OCI-LY1 (cell line): Measurements from ENCODE around the gene CADM1.

Experiments
- H2AFZ ChIP-seq: fragments of 200-600 bp; sonication (generic), shearing (Covaris generic); 2 replicates; pipeline ENCODE4 v1.6.0; 2014; ENCODE audit warnings: antibody characterized with exemption, mild to moderate bottlenecking, low read length
- H3F3A ChIP-seq: fragments of 200-600 bp; sonication (generic), shearing (Covaris generic); 2 replicates; pipeline ENCODE4 v1.6.0; 2014; ENCODE audit warnings: mild to moderate bottlenecking, antibody characterized with exemption, low read length, moderate library complexity; ENCODE audit not compliant: insufficient read depth
- H3K27ac ChIP-seq: fragments of 200-600 bp; sonication (generic); 2 replicates; pipeline ENCODE4 v1.5.1; 2014; ENCODE audit warnings: low read length, mixed run types, mild to moderate bottlenecking, low read depth; ENCODE audit not compliant: poor library complexity, severe bottlenecking
- H3K27me3 ChIP-seq: fragments of 200-600 bp; sonication (generic); 2 replicates; pipeline ENCODE4 v1.6.0; 2014; ENCODE audit warnings: antibody characterized with exemption, mild to moderate bottlenecking, low read length, moderate library complexity; ENCODE audit not compliant: insufficient read depth
- H3K36me3 ChIP-seq: fragments of 200-600 bp; sonication (generic); 2 replicates; pipeline ENCODE4 v1.6.1; 2014; ENCODE audit warnings: mild to moderate bottlenecking, antibody characterized with exemption, low read length, moderate library complexity, mixed read lengths; ENCODE audit not compliant: insufficient read depth
- H3K4me1 ChIP-seq: fragments of 200-600 bp; sonication (generic); 2 replicates; pipeline ENCODE4 v1.5.1; 2014; ENCODE audit warnings: mild to moderate bottlenecking, low read length, moderate library complexity; ENCODE audit not compliant: insufficient read depth, severe bottlenecking
- H3K4me2 ChIP-seq: fragments of 200-600 bp; sonication (generic), shearing (Covaris generic); 2 replicates; pipeline ENCODE4 v1.6.1; 2014; ENCODE audit warnings: low read length
- H3K4me3 ChIP-seq: fragments of 200-600 bp; sonication (generic); 2 replicates; pipeline ENCODE4 v1.5.1; 2014; ENCODE audit warnings: low read length, low read depth, mild to moderate bottlenecking, mixed read lengths; ENCODE audit not compliant: poor library complexity, severe bottlenecking
- H3K79me2 ChIP-seq: fragments of 200-600 bp; shearing (Covaris generic); 2 replicates; pipeline ENCODE4 v1.6.1; 2016; ENCODE audit warnings: mixed run types, low read length, mixed read lengths; ENCODE audit not compliant: insufficient read depth
- H3K9ac ChIP-seq: fragments of 200-600 bp; sonication (generic), shearing (Covaris generic); 2 replicates; pipeline ENCODE4 v1.6.1; 2014; ENCODE audit warnings: mild to moderate bottlenecking, low read length, mixed read lengths
- H3K9me2 ChIP-seq: fragments of 200-600 bp; sonication (generic), shearing (Covaris generic); 2 replicates; pipeline ENCODE4 v1.6.1; 2014; ENCODE audit warnings: low read depth, mild to moderate bottlenecking, low read length, mixed read lengths
- H3K9me3 ChIP-seq: fragments of 200-600 bp; shearing (Covaris generic); 2 replicates; pipeline ENCODE4 v1.6.1; 2014; ENCODE audit warnings: low read length, mixed read lengths
- H4K20me1 ChIP-seq: fragments of 200-600 bp; sonication (generic), shearing (Covaris generic); 2 replicates; pipeline ENCODE4 v1.6.0; 2016; ENCODE audit warnings: mild to moderate bottlenecking, low read length; ENCODE audit not compliant: insufficient read depth
- CTCF ChIP-seq: fragments of 200-600 bp; sonication (generic), shearing (Covaris generic); IDR thresholded peaks from 2 replicates; pipeline ENCODE4 v1.5.1; 2017; ENCODE audit warnings: mild to moderate bottlenecking, antibody characterized with exemption, low read length, moderate library complexity, mixed read lengths
- EZH2 ChIP-seq: fragments of 200-600 bp; sonication (generic), shearing (Covaris generic); IDR thresholded peaks from 2 replicates; pipeline ENCODE4 v1.8.0; 2017; ENCODE audit warnings: borderline replicate concordance, mixed run types, mild to moderate bottlenecking, antibody characterized with exemption, low read length, moderate library complexity, mixed read lengths

CADM1 gene

DNA sequence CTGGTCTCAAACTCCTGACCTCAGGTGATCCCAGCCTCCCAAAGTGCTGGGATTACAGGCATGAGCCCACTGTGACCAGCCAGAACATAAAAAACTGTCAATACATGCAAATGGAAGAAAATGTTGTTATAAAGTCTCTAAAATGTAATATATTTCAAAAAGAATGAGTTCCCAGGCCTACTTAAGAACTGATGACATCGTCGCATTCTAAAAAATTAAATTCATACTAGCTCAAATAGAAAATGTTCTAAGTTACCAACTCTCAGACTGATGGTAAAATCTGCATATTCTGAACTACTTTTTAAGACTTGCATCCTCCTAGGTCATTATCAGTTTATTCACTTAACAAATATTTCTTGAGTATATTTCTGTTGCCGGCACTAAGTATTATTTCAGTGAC, 163.3 kb downstream of the CADM1 start:
- Histone ChIP-seq H3K4me1 (no peaks in the 10 kb centered on the region), H3K9me3 (no peaks in the 10 kb centered on the region), H3K9me2 (no peaks in the 10 kb centered on the region), H3K27me3 (no peaks in the 10 kb centered on the region), H4K20me1 (no peaks in the 10 kb centered on the region), H3F3A (no peaks in the 10 kb centered on the region), H3K4me3 (no peak overlapping the region), H3K27ac (no peak overlapping the region), H3K79me2 (no peaks in the 10 kb centered on the region), H2AFZ (no peak overlapping the region), H3K9ac (no peak overlapping the region), H3K36me3 (no peaks in the 10 kb centered on the region), H3K4me2 (no peak overlapping the region)
- TF ChIP-seq CTCF: no peak
- TF ChIP-seq EZH2: no peak

DNA sequence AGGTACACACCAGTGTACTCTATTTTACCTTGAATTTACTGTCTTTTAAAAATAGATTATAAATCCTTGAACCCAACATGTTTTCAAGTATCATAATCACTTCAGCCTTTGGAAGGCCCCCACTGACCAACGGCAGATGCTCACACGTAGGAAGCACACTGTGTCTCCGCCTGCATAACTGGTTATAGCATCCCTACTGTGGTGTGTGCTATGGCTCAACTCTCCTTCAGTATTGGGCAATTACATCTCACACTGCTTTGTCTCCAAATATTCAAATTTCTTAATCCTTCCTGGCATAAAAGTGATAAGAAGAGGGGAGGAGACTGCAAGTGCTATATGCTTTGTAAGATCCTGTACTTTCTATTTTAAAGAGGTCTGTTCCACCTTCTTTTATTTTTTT, 165.7 kb downstream of the CADM1 start:
- Histone ChIP-seq H3K4me2 (no peak overlapping the region), H3K9me3 (no peaks in the 10 kb centered on the region), H3K27ac (no peak overlapping the region), H3K4me3 (no peak overlapping the region), H2AFZ (no peak overlapping the region), H3K9me2 (no peaks in the 10 kb centered on the region), H3K27me3 (no peaks in the 10 kb centered on the region), H3K4me1 (no peaks in the 10 kb centered on the region), H3K9ac (no peak overlapping the region), H3K79me2 (no peaks in the 10 kb centered on the region), H3F3A (no peaks in the 10 kb centered on the region), H4K20me1 (no peaks in the 10 kb centered on the region), H3K36me3 (no peaks in the 10 kb centered on the region)
- TF ChIP-seq CTCF (no peak), EZH2 (no peak)

GRCh38 chr11:115334932-115335788, 169.1 kb downstream of the CADM1 start:
- H3K4me1 ChIP-seq: no peaks in the 10 kb centered on the region
- no peaks in the 10 kb centered on the region for H4K20me1 ChIP-seq
- H2AFZ ChIP-seq: no peak overlapping the region
- no peak overlapping the region for H3K27ac ChIP-seq
- H3K79me2 ChIP-seq: no peaks in the 10 kb centered on the region
- H3K4me3 ChIP-seq: no peak overlapping the region
- no peaks in the 10 kb centered on the region for H3K36me3 ChIP-seq
- no peak overlapping the region for H3K4me2 ChIP-seq
- H3K27me3 ChIP-seq: no peaks in the 10 kb centered on the region
- TF ChIP-seq EZH2: no peak
- TF ChIP-seq CTCF: peak; percentile 55
- no peak overlapping the region for H3K9ac ChIP-seq
- no peaks in the 10 kb centered on the region for H3F3A ChIP-seq
- H3K9me2 ChIP-seq: no peaks in the 10 kb centered on the region
- no peaks in the 10 kb centered on the region for H3K9me3 ChIP-seq
